ENCODE data around the gene ZCWPW1.

DNA sequence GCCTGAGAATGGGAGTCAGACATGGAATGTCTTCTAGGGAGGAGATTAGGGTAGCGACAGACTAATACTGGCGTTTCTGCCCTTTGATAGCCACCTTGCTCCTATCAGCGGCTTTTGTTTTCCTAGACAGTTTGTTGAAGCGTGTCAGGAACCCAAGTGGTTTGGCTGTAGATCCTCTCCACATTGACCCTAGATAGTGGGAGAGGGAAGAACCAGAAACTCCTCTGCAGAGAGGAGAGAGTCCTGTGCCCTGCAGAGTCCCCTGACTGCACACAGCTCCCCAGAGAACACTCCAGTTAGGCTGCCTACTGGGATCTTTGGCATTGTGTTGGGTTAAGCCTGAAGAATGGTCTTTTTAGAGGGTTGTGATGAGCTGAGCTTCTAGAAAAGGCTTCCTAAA lies 3.5 kb upstream of the ZCWPW1 start:
- TF ChIP-seq, protein P1, sequence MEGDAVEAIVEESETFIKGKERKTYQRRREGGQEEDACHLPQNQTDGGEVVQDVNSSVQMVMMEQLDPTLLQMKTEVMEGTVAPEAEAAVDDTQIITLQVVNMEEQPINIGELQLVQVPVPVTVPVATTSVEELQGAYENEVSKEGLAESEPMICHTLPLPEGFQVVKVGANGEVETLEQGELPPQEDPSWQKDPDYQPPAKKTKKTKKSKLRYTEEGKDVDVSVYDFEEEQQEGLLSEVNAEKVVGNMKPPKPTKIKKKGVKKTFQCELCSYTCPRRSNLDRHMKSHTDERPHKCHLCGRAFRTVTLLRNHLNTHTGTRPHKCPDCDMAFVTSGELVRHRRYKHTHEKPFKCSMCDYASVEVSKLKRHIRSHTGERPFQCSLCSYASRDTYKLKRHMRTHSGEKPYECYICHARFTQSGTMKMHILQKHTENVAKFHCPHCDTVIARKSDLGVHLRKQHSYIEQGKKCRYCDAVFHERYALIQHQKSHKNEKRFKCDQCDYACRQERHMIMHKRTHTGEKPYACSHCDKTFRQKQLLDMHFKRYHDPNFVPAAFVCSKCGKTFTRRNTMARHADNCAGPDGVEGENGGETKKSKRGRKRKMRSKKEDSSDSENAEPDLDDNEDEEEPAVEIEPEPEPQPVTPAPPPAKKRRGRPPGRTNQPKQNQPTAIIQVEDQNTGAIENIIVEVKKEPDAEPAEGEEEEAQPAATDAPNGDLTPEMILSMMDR (IDR thresholded peaks at IDR 0.05): no peak
- no peak for TF ChIP-seq EP300 (IDR thresholded peaks at IDR 0.05)
